ES-I3 (cell line): ENCODE data around the gene SLC35G3.
"Not testable (repeated sequence)": the region's sequence is repeated elsewhere in the genome, so short reads cannot be mapped to it uniquely, and the experiment has no call there.

ENCODE experiments used
- H3K36me3 ChIP-seq: 2 replicates; pipeline ENCODE4 v1.6.1; 2013; ENCODE audit warnings: mild to moderate bottlenecking, low read length, control low read depth, moderate library complexity; ENCODE audit not compliant: insufficient read depth
- H3K4me1 ChIP-seq: 2 replicates; pipeline ENCODE4 v1.6.1; 2013; ENCODE audit warnings: mild to moderate bottlenecking, control low read depth, low read length; ENCODE audit not compliant: insufficient read depth
- H3K9ac ChIP-seq: 2 replicates; pipeline ENCODE4 v1.6.1; 2013; ENCODE audit warnings: low read depth, mild to moderate bottlenecking, low read length, moderate library complexity
- H3K9me3 ChIP-seq: 2 replicates; pipeline ENCODE4 v1.6.1; 2013; ENCODE audit warnings: mild to moderate bottlenecking, low read length, moderate library complexity; ENCODE audit not compliant: control insufficient read depth, insufficient read depth

Gene SLC35G3

DNA sequence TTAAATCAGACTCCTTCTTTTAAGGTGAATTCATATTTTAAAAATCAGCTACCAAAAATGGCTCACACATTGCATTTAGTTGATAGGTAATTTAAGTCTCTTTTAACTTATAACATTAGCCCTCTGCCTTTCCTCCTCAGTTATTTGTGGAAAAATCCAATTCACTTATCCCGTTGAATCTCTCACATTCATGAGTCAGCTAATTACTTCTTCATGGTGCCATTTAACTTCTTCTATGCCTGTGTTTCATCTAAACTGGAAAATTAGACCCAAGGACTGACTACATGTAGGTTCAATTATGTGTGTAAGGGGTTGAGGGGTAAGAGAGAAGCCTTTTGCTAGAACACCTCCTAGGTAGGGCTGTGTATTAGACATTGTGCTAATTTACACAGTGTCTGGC lies 30.2 kb upstream of the SLC35G3 start:
- Histone ChIP-seq H3K9me3 (no peaks in the 10 kb centered on the region), H3K36me3 (no peaks in the 10 kb centered on the region), H3K9ac (no peak overlapping the region), H3K4me1 (no peaks in the 10 kb centered on the region)

DNA sequence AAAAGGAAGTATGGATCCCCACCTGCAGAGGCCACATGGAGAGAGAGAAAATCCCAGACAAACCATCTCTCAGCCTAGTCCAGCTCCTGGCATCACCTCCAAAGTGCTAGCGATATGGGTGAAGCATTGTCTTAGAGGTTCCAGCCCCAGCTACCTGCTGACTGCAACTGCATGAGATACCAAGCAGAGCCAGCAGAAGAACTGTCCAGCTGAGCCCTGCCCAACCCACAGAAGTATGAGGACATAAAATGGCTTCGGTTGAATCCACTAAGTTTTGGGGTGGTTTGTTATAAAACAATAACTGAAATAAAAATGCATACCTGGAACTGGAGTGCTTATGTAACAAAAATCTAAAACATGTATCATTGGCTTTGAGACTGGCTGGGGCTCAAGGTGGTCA lies 28.3 kb upstream of the SLC35G3 start:
- Histone ChIP-seq H3K9ac (no peak overlapping the region), H3K36me3 (no peaks in the 10 kb centered on the region), H3K4me1 (no peaks in the 10 kb centered on the region)

DNA sequence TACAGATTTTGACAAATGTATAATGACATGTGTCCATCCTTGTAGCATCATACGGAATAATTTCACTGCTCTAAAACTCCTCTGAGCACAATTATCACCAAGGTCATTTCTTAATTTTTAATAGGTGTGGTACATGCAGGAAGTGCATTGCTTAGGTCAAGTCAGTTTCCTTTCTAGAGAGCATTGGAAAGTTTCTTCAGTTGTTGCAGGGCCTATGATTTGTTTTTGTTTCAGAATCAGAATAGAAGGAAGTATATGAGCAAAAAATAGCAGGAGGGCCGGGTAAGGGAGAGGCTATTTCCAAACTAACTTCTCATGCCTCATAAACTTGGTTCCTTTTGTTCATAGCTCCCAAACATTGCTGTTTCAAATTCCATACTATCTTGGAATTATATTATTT lies 24.7 kb upstream of the SLC35G3 start:
- H3K4me1 ChIP-seq = no peaks in the 10 kb centered on the region
- no peaks in the 10 kb centered on the region for H3K9me3 ChIP-seq
- H3K36me3 ChIP-seq = no peaks in the 10 kb centered on the region
- no peak overlapping the region for H3K9ac ChIP-seq

More for the DNA sequence above, 28.3 kb upstream of the SLC35G3 start:
- H3K9me3 ChIP-seq = no peaks in the 10 kb centered on the region

DNA sequence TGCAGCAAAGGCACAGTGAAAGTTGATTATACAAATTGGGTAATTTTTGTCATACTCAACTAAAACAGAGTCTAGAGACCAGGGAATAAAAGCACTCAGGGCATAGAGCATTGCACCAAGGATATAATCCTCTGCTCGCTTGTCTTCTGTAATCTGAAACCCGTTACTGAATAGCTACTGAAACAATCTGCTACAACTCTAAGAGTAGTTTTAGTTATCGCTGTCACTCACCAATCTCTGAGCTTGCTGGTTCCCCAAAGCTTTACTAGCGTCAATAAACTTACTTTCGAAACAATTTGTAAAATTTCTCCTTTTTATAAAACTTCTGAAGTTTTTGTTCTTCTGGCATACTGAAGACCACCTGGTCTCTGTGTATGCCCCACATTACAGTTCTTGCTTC lies 22.9 kb upstream of the SLC35G3 start:
- Histone ChIP-seq H3K9ac (no peak overlapping the region), H3K9me3 (no peaks in the 10 kb centered on the region), H3K4me1 (no peaks in the 10 kb centered on the region)

DNA sequence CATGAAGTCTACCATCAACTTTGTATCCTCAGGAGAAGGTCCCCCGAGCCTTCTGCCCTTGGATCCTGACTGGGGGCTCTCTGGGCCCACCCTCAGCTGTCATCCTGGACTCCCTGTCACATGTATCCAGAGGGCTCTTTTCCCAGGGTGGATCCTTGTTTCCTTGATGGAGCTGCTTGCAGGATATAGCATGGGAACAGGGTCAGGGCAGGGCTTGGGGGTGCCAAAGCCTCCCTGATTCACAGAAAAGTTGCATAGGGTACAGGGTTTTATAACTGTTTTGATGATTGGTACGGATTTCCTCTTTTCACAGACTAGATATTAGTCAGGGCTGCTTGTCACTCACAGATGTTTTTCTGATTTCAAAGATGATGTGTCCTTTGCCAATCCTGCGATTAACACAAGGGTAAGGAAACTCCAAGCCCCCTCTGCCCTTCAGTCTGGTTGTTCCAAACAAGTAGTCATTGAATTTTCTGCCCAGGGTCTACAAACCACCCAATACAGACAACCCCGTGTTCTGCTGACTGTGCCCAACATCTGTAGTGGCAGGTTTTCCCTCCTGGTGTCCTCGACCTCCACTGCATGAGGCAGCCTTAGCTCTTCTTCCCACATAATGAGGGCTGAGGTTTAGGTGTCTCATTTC lies 20.6 kb upstream of the SLC35G3 start:
- Histone ChIP-seq H3K4me1 (no peaks in the 10 kb centered on the region), H3K9me3 (no peaks in the 10 kb centered on the region), H3K9ac (no peak overlapping the region), H3K36me3 (no peaks in the 10 kb centered on the region)

More for the DNA sequence above, 22.9 kb upstream of the SLC35G3 start:
- H3K36me3 ChIP-seq = no peaks in the 10 kb centered on the region

DNA sequence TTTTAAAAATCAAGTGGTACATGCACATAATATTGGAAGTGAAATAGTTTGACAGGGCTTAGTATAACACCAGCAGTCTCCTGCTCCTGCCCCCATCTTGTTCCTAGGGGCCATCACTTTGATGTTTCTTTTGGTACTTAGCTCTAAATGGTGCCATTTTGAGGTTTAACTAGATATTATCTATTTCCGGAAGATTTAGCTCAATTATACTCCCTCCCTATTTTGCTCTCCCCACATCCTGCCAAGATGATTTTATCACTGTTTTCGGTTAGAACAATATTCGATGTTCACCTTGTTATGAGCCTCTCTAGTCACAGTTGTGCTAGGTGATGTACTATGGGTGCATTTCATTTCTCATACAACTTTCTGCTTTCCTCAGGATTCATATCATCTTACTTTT lies 20.0 kb upstream of the SLC35G3 start:
- H3K9ac ChIP-seq = no peak overlapping the region
- no peaks in the 10 kb centered on the region for H3K9me3 ChIP-seq
- H3K36me3 ChIP-seq = no peaks in the 10 kb centered on the region
- no peaks in the 10 kb centered on the region for H3K4me1 ChIP-seq

DNA sequence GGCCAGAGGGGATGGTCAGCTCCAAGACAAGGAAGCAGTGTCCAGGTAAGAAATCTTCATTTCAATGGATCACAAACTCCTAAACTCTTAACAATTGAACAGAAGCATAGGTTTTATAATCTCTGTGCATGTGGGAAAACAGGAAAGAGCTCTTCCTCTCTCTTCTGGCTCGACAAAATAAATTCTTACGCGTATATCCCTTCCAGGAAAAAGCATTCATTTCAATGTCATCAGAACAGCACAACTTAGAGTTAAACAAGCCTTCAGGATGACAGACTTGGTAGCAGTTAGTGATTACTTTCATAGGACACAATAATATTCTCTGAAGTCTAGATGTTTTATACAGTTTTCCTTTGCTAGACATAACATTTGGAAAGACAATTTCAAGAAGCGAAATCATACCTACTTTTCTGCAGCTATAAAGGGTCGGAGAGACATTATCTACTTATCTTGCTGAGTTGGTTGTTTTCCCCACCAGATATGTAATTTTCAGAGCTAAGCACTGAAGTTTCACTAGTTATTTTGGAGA lies 19.3 kb upstream of the SLC35G3 start:
- Histone ChIP-seq H3K4me1 (no peaks in the 10 kb centered on the region), H3K36me3 (no peaks in the 10 kb centered on the region), H3K9ac (no peak overlapping the region), H3K9me3 (no peaks in the 10 kb centered on the region)

DNA sequence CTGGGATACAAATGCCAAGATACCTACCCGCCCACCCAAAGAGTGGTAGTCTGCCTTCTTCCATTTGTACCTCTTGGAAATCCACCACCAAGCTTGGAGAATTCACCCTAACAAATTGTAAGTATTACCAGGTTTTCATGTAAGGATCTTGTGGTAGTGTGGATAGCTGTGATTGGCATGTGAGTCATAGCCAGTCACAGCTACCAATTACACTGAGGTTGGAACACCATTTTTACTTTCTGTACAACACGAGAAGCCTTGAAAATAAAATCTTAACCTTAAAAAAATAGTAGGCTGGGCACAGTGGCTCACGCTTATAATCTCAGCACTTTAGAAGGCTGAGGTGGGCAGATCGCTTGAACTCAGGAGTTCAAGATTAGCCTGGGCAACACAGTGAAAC lies 18.5 kb upstream of the SLC35G3 start:
- H3K36me3 ChIP-seq = no peaks in the 10 kb centered on the region
- H3K9ac ChIP-seq = no peak overlapping the region
- no peaks in the 10 kb centered on the region for H3K9me3 ChIP-seq
- H3K4me1 ChIP-seq = no peaks in the 10 kb centered on the region

DNA sequence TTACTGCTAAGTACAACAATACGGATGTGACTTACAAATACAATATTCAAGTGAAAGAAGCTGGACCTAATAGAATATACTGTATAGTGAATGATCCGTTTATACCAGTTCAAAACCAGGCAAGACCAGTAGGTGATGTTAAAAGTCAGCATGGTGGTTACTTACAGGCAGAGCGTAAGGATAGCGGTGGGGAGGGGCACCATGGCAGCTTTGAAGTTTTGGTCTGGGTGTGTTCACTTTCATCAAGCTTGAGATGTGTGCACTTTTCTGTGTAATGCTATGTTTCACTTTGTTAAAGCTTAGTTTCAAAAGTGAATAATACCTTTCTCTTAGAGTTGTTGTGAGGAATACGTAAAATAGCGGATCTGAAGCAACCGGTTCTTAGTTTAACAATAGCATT lies 16.5 kb upstream of the SLC35G3 start:
- Histone ChIP-seq H3K36me3 (no peaks in the 10 kb centered on the region), H3K9ac (no peak overlapping the region), H3K9me3 (no peaks in the 10 kb centered on the region), H3K4me1 (no peaks in the 10 kb centered on the region)

DNA sequence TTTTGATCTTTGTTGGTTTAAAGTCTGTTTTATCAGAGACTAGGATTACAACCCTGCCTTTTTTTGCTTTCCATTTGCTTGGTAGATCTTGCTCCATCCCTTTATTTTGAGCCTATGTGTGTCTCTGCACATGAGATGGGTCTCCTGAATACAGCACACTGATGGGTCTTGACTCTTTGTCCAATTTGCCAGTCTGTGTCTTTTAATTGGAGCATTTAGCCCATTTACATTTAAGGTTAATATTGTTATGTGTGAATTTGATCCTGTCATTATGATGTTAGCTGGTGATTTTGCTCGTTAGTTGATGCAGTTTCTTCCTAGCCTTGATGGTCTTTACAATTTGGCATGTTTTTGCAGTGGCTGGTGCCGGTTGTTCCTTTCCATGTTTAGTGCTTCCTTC lies 8.4 kb upstream of the SLC35G3 start:
- not testable (repeated sequence) for H3K9me3 ChIP-seq, H3K4me1 ChIP-seq, H3K36me3 ChIP-seq, H3K9ac ChIP-seq

DNA sequence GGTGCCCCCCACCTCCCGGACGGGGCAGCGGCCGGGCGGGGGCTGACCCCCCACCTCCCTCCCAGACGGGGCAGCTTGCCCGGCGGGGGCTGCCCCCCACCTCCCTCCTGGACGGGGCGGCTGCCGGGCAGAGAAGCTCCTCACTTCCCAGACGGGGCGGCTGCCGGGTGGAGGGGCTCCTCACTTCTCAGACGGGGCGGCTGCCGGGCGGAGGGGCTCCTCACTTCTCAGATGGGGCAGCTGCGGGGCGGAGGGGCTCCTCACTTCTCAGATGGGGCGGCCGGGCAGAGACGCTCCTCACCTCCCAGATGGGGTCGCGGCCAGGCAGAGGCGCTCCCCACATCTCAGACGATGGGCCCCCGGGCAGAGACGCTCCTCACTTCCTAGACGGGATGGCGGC lies 869 bp upstream of the SLC35G3 start:
- not testable (repeated sequence) for H3K9ac ChIP-seq, H3K4me1 ChIP-seq

DNA sequence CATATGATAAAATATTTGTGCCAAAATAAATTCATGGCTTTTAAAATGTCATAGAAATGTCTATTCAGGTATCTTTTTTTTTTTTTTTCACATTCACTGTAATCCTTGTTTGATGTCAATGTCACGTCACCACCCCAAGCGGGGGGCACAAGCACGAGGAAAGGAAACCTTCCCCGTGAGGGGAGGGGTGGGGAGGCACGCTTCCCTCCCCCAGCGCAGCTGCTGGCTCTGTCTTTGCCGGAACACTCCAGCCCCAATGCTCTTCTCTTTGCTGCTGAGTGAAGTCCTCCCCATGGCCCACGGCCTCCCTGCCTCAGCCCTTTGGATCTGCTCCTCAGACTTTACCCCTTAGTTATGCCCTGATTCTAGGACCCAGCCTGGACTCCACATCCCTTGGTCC lies 1.5 kb downstream of the SLC35G3 start:
- Histone ChIP-seq H3K9me3 (no peaks in the 10 kb centered on the region), H3K4me1 (no peaks in the 10 kb centered on the region), H3K9ac (no peak overlapping the region), H3K36me3 (no peaks in the 10 kb centered on the region)

More for the DNA sequence above, 869 bp upstream of the SLC35G3 start:
- H3K9me3 ChIP-seq, H3K36me3 ChIP-seq: not testable (repeated sequence)

DNA sequence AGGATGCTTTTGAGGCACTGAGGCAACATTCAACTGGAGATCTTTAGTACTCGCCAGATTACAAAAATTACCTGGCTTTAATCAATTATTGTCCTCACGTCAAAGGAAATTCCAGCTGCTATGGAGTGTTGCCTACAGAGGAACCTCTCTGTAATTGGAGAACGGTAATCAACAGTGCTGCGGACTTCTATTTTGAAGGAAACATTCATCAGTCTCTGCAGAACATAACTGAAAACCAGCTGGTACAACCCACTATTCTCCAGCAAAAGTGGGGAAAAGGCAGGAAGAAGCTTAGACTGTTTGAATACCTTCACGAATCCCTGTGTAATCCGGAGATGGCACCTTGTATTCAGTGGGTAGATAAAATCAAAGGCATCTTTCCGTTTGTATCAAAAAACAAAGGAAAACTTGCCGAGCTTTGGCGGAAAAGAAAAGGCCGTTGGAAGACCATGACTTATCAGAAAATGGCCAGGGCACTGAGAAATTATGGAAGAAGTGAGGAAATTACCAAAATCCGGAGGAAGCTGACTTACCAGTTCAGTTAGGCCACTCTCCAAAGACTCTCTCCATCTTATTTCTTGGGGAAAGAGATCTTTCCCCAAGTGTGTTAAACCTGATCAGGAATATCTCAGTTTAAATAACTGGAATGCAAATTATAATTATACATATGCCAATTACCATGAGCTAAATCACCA lies 3.0 kb downstream of the SLC35G3 start:
- H3K9ac ChIP-seq = no peak overlapping the region
- H3K4me1 ChIP-seq = no peaks in the 10 kb centered on the region
- no peaks in the 10 kb centered on the region for H3K36me3 ChIP-seq
- no peaks in the 10 kb centered on the region for H3K9me3 ChIP-seq

DNA sequence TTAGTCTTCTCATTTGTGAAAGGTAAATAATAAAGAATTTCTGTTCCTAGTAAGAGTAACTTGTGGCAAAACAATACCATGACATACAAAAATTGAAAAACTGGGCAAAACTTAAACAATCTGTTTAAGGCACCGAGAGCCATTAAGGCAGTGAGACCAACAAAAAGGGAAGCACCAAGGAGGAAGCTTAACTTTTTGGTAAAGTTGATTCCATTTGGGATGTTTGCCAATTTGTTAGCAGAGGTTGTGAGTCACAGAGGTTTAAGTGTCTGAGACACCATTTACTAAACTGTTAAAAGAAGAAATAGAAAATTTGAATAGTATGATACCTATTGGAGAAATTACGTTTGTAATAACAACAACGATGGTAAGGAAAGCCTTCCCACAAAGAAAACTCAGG lies 4.9 kb downstream of the SLC35G3 start:
- Histone ChIP-seq H3K4me1 (no peaks in the 10 kb centered on the region), H3K9ac (no peak overlapping the region), H3K9me3 (no peaks in the 10 kb centered on the region), H3K36me3 (no peaks in the 10 kb centered on the region)

DNA sequence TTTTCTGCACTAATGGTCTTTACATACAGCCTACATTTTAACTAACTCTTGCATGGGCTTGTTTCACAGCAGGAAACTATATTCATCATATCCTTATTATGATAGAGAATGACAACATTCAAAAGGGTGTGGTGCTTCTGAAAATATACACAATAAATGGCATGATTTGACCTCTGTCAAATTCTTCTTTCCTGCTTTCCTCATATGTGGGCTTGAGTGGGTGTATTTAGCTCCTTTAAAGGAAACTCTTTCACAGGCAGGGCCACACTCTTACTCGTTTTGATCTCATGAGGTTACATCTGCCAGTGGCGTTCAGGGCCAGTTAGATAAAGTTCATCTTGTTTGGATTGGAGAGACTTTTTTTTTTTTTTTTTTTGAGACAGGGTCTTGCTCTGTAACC lies 6.1 kb downstream of the SLC35G3 start:
- H3K9ac ChIP-seq = no peak overlapping the region
- no peaks in the 10 kb centered on the region for H3K36me3 ChIP-seq
- H3K4me1 ChIP-seq = no peaks in the 10 kb centered on the region
- H3K9me3 ChIP-seq = no peaks in the 10 kb centered on the region
